ENCODE data around the gene VWA7.

The VWA7 gene

GRCh38 chr6:31784098-31784925 is 7.2 kb upstream of the VWA7 start:
- no peak for TF ChIP-seq ZFX (IDR thresholded peaks at IDR 0.05)
- no peak for TF ChIP-seq CTCF (conservative IDR thresholded peaks at IDR 0.05)
- no peak overlapping the region for H3K27ac ChIP-seq

GRCh38 chr6:31782126-31782855 is 5.2 kb upstream of the VWA7 start:
- no peak overlapping the region for H3K27ac ChIP-seq
- TF ChIP-seq CTCF (conservative IDR thresholded peaks at IDR 0.05) (no peak), ZFX (IDR thresholded peaks at IDR 0.05) (no peak)

- no peak overlapping the region for H3K27ac ChIP-seq
Measured at GRCh38 chr6:31781244-31782125, 4.4 kb upstream of the VWA7 start.

GRCh38 chr6:31780507-31781243 is 3.5 kb upstream of the VWA7 start:
- TF ChIP-seq ZFX (IDR thresholded peaks at IDR 0.05) (no peak), CTCF (conservative IDR thresholded peaks at IDR 0.05) (no peak)
- H3K27ac ChIP-seq = no peak overlapping the region

More at GRCh38 chr6:31781244-31782125, 4.4 kb upstream of the VWA7 start:
- TF ChIP-seq CTCF (conservative IDR thresholded peaks at IDR 0.05) (no peak), ZFX (IDR thresholded peaks at IDR 0.05) (no peak)

- TF ChIP-seq ZFX (IDR thresholded peaks at IDR 0.05) = no peak
- no peak for TF ChIP-seq CTCF (conservative IDR thresholded peaks at IDR 0.05)
- no peak overlapping the region for H3K27ac ChIP-seq
Measured at GRCh38 chr6:31779908-31780307, 2.8 kb upstream of the VWA7 start.

- TF ChIP-seq ZFX (IDR thresholded peaks at IDR 0.05) = no peak
- no peak for TF ChIP-seq CTCF (conservative IDR thresholded peaks at IDR 0.05)
- no peak overlapping the region for H3K27ac ChIP-seq
Measured at GRCh38 chr6:31778999-31779885, 2.1 kb upstream of the VWA7 start.
